Stimulated activated memory B cell treated with anti-CD40 and anti-IgM and Interleukin-4, amounts not matched to agents 10 μg/mL and 1 μg/mL and 100 μg/mL, for 72 hours (primary cell): ENCODE data around the gene MYO1B.
"Not testable (repeated sequence)": the region's sequence is repeated elsewhere in the genome, so short reads cannot be mapped to it uniquely, and the experiment has no call there.

Source experiments
- ATAC-seq: fragments of 150-1000 bp; cut with Tn5 transposase; 2 replicates; pipeline ENCODE4 v1.10.0; 2021
- H3K27ac Mint-ChIP-seq: one replicate; pipeline ENCODE4 v1.8.0; 2022; ENCODE audit warnings: mild to moderate bottlenecking, mixed read lengths
- H3K27me3 Mint-ChIP-seq: one replicate; pipeline ENCODE4 v1.8.0; 2022; ENCODE audit warnings: mixed read lengths
- H3K36me3 Mint-ChIP-seq: one replicate; pipeline ENCODE4 v1.8.0; 2022; ENCODE audit warnings: mixed read lengths
- H3K4me1 Mint-ChIP-seq: one replicate; pipeline ENCODE4 v1.8.0; 2022; ENCODE audit warnings: mixed read lengths
- H3K4me3 Mint-ChIP-seq: one replicate; pipeline ENCODE4 v1.8.0; 2022; ENCODE audit warnings: mild to moderate bottlenecking, moderate library complexity, mixed read lengths
- H3K9me3 Mint-ChIP-seq: one replicate; pipeline ENCODE4 v1.8.0; 2022; ENCODE audit warnings: mixed read lengths

MYO1B gene

GRCh38 chr2:191427031-191427430, 181.8 kb downstream of the MYO1B start:
- Mint-ChIP-seq H3K4me1 (no peaks in the 10 kb centered on the region), H3K27ac (no peak overlapping the region), H3K36me3 (no peaks in the 10 kb centered on the region), H3K27me3 (no peaks in the 10 kb centered on the region), H3K4me3 (no peak overlapping the region), H3K9me3 (no peaks in the 10 kb centered on the region)
- ATAC-seq = no peak

- H3K4me3 Mint-ChIP-seq = no peak overlapping the region
- no peaks in the 10 kb centered on the region for H3K27me3 Mint-ChIP-seq
- no peak overlapping the region for H3K27ac Mint-ChIP-seq
- no peaks in the 10 kb centered on the region for H3K9me3 Mint-ChIP-seq
- H3K36me3 Mint-ChIP-seq = no peaks in the 10 kb centered on the region
- H3K4me1 Mint-ChIP-seq = no peaks in the 10 kb centered on the region
- no peak for ATAC-seq
Observed at GRCh38 chr2:191428141-191428540, 182.9 kb downstream of the MYO1B start.

GRCh38 chr2:191430476-191430875, 185.3 kb downstream of the MYO1B start:
- no peaks in the 10 kb centered on the region for H3K4me1 Mint-ChIP-seq
- ATAC-seq = no peak
- H3K27ac Mint-ChIP-seq = no peak overlapping the region
- H3K27me3 Mint-ChIP-seq = no peaks in the 10 kb centered on the region
- H3K4me3 Mint-ChIP-seq = no peak overlapping the region
- no peaks in the 10 kb centered on the region for H3K36me3 Mint-ChIP-seq
- H3K9me3 Mint-ChIP-seq = peaks cover 2% of the 10 kb centered on the region

- no peak for ATAC-seq
- H3K4me1 Mint-ChIP-seq = peaks cover 6% of the 10 kb centered on the region
- H3K36me3 Mint-ChIP-seq = no peaks in the 10 kb centered on the region
- no peaks in the 10 kb centered on the region for H3K27me3 Mint-ChIP-seq
- H3K27ac Mint-ChIP-seq = no peak overlapping the region
- H3K4me3 Mint-ChIP-seq = no peak overlapping the region
- H3K9me3 Mint-ChIP-seq = peaks cover 2% of the 10 kb centered on the region
Observed at GRCh38 chr2:191432121-191432520, 186.9 kb downstream of the MYO1B start.

- ATAC-seq = no peak
- H3K27ac Mint-ChIP-seq = no peak overlapping the region
- H3K27me3 Mint-ChIP-seq = no peaks in the 10 kb centered on the region
- H3K4me3 Mint-ChIP-seq = no peak overlapping the region
- no peaks in the 10 kb centered on the region for H3K36me3 Mint-ChIP-seq
- H3K4me1 Mint-ChIP-seq = peaks cover 6% of the 10 kb centered on the region
- peaks cover 2% of the 10 kb centered on the region for H3K9me3 Mint-ChIP-seq
Observed at GRCh38 chr2:191434072-191434471, 188.9 kb downstream of the MYO1B start.

- Mint-ChIP-seq H3K4me1 (peaks cover 6% of the 10 kb centered on the region), H3K27ac (no peak overlapping the region)
- ATAC-seq = no peak
Observed at GRCh38 chr2:191435141-191435540, 189.9 kb downstream of the MYO1B start.

GRCh38 chr2:191436368-191437055, 191.3 kb downstream of the MYO1B start:
- no peak overlapping the region for H3K27ac Mint-ChIP-seq
- peaks cover 6% of the 10 kb centered on the region for H3K4me1 Mint-ChIP-seq
- no peak for ATAC-seq
- H3K27me3 Mint-ChIP-seq = no peaks in the 10 kb centered on the region
- no peaks in the 10 kb centered on the region for H3K36me3 Mint-ChIP-seq
- H3K9me3 Mint-ChIP-seq = peaks cover 2% of the 10 kb centered on the region
- H3K4me3 Mint-ChIP-seq = no peak overlapping the region

More at GRCh38 chr2:191435141-191435540, 189.9 kb downstream of the MYO1B start:
- Mint-ChIP-seq H3K9me3 (peaks cover 2% of the 10 kb centered on the region), H3K27me3 (no peaks in the 10 kb centered on the region), H3K4me3 (no peak overlapping the region), H3K36me3 (no peaks in the 10 kb centered on the region)

- no peaks in the 10 kb centered on the region for H3K36me3 Mint-ChIP-seq
- ATAC-seq = no peak
- H3K4me3 Mint-ChIP-seq = no peak overlapping the region
- peaks cover 6% of the 10 kb centered on the region for H3K4me1 Mint-ChIP-seq
- no peaks in the 10 kb centered on the region for H3K9me3 Mint-ChIP-seq
- no peaks in the 10 kb centered on the region for H3K27me3 Mint-ChIP-seq
- H3K27ac Mint-ChIP-seq = no peak overlapping the region
Observed at GRCh38 chr2:191439481-191439880, 194.3 kb downstream of the MYO1B start.

- no peaks in the 10 kb centered on the region for H3K27me3 Mint-ChIP-seq
- no peak for ATAC-seq
- H3K36me3 Mint-ChIP-seq = no peaks in the 10 kb centered on the region
- H3K9me3 Mint-ChIP-seq = no peaks in the 10 kb centered on the region
- H3K4me3 Mint-ChIP-seq = no peak overlapping the region
- H3K27ac Mint-ChIP-seq = no peak overlapping the region
- H3K4me1 Mint-ChIP-seq = peaks cover 3% of the 10 kb centered on the region
Observed at GRCh38 chr2:191441496-191442214, 196.5 kb downstream of the MYO1B start.

GRCh38 chr2:191443446-191443845, 198.2 kb downstream of the MYO1B start:
- no peak overlapping the region for H3K27ac Mint-ChIP-seq
- H3K4me3 Mint-ChIP-seq = no peak overlapping the region
- no peak for ATAC-seq
- H3K36me3 Mint-ChIP-seq = no peaks in the 10 kb centered on the region
- no peaks in the 10 kb centered on the region for H3K27me3 Mint-ChIP-seq
- H3K9me3 Mint-ChIP-seq = no peaks in the 10 kb centered on the region
- H3K4me1 Mint-ChIP-seq = no peaks in the 10 kb centered on the region

GRCh38 chr2:191446910-191447309, 201.7 kb downstream of the MYO1B start:
- ATAC-seq = no peak
- H3K27me3 Mint-ChIP-seq = no peaks in the 10 kb centered on the region
- no peaks in the 10 kb centered on the region for H3K36me3 Mint-ChIP-seq
- H3K27ac Mint-ChIP-seq = no peak overlapping the region
- no peaks in the 10 kb centered on the region for H3K4me1 Mint-ChIP-seq
- H3K4me3 Mint-ChIP-seq = no peak overlapping the region
- H3K9me3 Mint-ChIP-seq = peaks cover 2% of the 10 kb centered on the region

GRCh38 chr2:191451116-191451515, 205.9 kb downstream of the MYO1B start:
- H3K36me3 Mint-ChIP-seq = no peaks in the 10 kb centered on the region

GRCh38 chr2:191452065-191452464, 206.9 kb downstream of the MYO1B start:
- H3K4me3 Mint-ChIP-seq = no peak overlapping the region
- H3K9me3 Mint-ChIP-seq = peaks cover 2% of the 10 kb centered on the region
- H3K36me3 Mint-ChIP-seq = no peaks in the 10 kb centered on the region
- no peaks in the 10 kb centered on the region for H3K4me1 Mint-ChIP-seq
- peaks cover 12% of the 10 kb centered on the region for H3K27me3 Mint-ChIP-seq
- H3K27ac Mint-ChIP-seq = no peak overlapping the region
- no peak for ATAC-seq

More at GRCh38 chr2:191451116-191451515, 205.9 kb downstream of the MYO1B start:
- H3K4me3 Mint-ChIP-seq = no peak overlapping the region
- no peak overlapping the region for H3K27ac Mint-ChIP-seq
- H3K9me3 Mint-ChIP-seq = peaks cover 2% of the 10 kb centered on the region
- peaks cover 12% of the 10 kb centered on the region for H3K27me3 Mint-ChIP-seq
- no peaks in the 10 kb centered on the region for H3K4me1 Mint-ChIP-seq
- no peak for ATAC-seq

GRCh38 chr2:191453761-191454160, 208.6 kb downstream of the MYO1B start:
- Mint-ChIP-seq H3K9me3 (peaks cover 5% of the 10 kb centered on the region), H3K27me3 (peaks cover 12% of the 10 kb centered on the region), H3K4me3 (no peak overlapping the region), H3K36me3 (no peaks in the 10 kb centered on the region), H3K4me1 (no peaks in the 10 kb centered on the region), H3K27ac (no peak overlapping the region)
- no peak for ATAC-seq

- not testable (repeated sequence) for H3K4me3 Mint-ChIP-seq, H3K4me1 Mint-ChIP-seq, ATAC-seq, H3K36me3 Mint-ChIP-seq, H3K27ac Mint-ChIP-seq
- peaks cover 10% of the 10 kb centered on the region for H3K9me3 Mint-ChIP-seq
- peaks cover 32% of the 10 kb centered on the region for H3K27me3 Mint-ChIP-seq
Observed at GRCh38 chr2:191456506-191456905, 211.3 kb downstream of the MYO1B start.

- H3K9me3 Mint-ChIP-seq = peaks cover 10% of the 10 kb centered on the region
- no peaks in the 10 kb centered on the region for H3K4me1 Mint-ChIP-seq
- H3K27ac Mint-ChIP-seq = no peak overlapping the region
- H3K36me3 Mint-ChIP-seq = no peaks in the 10 kb centered on the region
- peaks cover 33% of the 10 kb centered on the region for H3K27me3 Mint-ChIP-seq
- no peak overlapping the region for H3K4me3 Mint-ChIP-seq
- no peak for ATAC-seq
Observed at GRCh38 chr2:191459158-191459557, 214.0 kb downstream of the MYO1B start.
